HepG2 (cell line): Measurements from ENCODE around the gene TSKU. TPM values are rescaled to one million over a fixed set of nuclear protein-coding genes. Genes with fewer than 3 reads are reported as not detected.
A peak's percentile ranks its signal among the peaks of the same experiment; 100 is the strongest.

ENCODE experiments used
- AHR ChIP-seq: IDR thresholded peaks from 2 replicates; pipeline ENCODE4 v1.6.1; 2018; ENCODE audit warnings: missing genetic modification reagents, missing compliant biosample characterization
- ARNT ChIP-seq: fragments of 450-650 bp; IDR thresholded peaks from 2 replicates; pipeline ENCODE4 v1.6.1; 2017
- BHLHE40 ChIP-seq: IDR thresholded peaks from 2 replicates; pipeline ENCODE4 v1.6.1; 2011; ENCODE audit warnings: low read length, improper control_type of control experiment
- DNMT3B ChIP-seq: conservative IDR thresholded peaks from 2 replicates; pipeline ENCODE4 v1.6.1; 2016; ENCODE audit warnings: missing biosample characterization, control low read depth
- GPN1 ChIP-seq: sonication (generic); formaldehyde crosslinking; IDR thresholded peaks from 2 replicates; pipeline ENCODE4 v1.5.1; 2020; ENCODE audit warnings: missing genetic modification reagents, borderline replicate concordance
- HDAC2 ChIP-seq: sonication (generic); formaldehyde crosslinking; IDR thresholded peaks from 2 replicates; pipeline ENCODE4 v1.4.0; 2020; ENCODE audit warnings: missing genetic modification reagents
- HNF4A ChIP-seq: sonication (generic); formaldehyde crosslinking; IDR thresholded peaks from 2 replicates; pipeline ENCODE4 v1.4.0; 2020; ENCODE audit warnings: missing genetic modification reagents
- MATR3 ChIP-seq: sonication (generic); formaldehyde crosslinking; IDR thresholded peaks from 2 replicates; pipeline ENCODE4 v1.4.0; 2020; ENCODE audit warnings: missing genetic modification reagents
- MIER2 ChIP-seq: IDR thresholded peaks from 2 replicates; pipeline ENCODE4 v1.6.1; 2016; ENCODE audit warnings: missing biosample characterization, missing genetic modification reagents
- MIXL1 ChIP-seq: IDR thresholded peaks from 2 replicates; pipeline ENCODE4 v1.6.1; 2016
- MTERF4 ChIP-seq: sonication (generic); formaldehyde crosslinking; IDR thresholded peaks from 2 replicates; pipeline ENCODE4 v1.8.0; 2023; ENCODE audit warnings: mild to moderate bottlenecking, missing genetic modification reagents
- ONECUT2 ChIP-seq: sonication (generic); formaldehyde crosslinking; IDR thresholded peaks from 2 replicates; pipeline ENCODE4 v1.4.0; 2020; ENCODE audit warnings: missing genetic modification reagents
- PCBP1 ChIP-seq: fragments of 200-400 bp; formaldehyde crosslinking; IDR thresholded peaks from 2 replicates; pipeline ENCODE4 v1.6.1; 2017; ENCODE audit warnings: mild to moderate bottlenecking, low read depth, low read length, borderline replicate concordance
- PLRG1 ChIP-seq: fragments of 450-650 bp; conservative IDR thresholded peaks from 2 replicates; pipeline ENCODE4 v1.6.1; 2016
- RFX5 ChIP-seq: IDR thresholded peaks from 2 replicates; pipeline ENCODE4 v1.6.1; 2011; ENCODE audit warnings: low read depth, low read length, improper control_type of control experiment
- SAP130 ChIP-seq: IDR thresholded peaks from 2 replicates; pipeline ENCODE4 v1.6.1; 2016; ENCODE audit warnings: low read depth
- STAT5B ChIP-seq: sonication (generic); formaldehyde crosslinking; IDR thresholded peaks from 2 replicates; pipeline ENCODE4 v1.4.0; 2020; ENCODE audit warnings: missing genetic modification reagents
- TGIF2 ChIP-seq: IDR thresholded peaks from 2 replicates; pipeline ENCODE4 v1.6.1; 2016; ENCODE audit warnings: control low read depth, missing compliant biosample characterization
- TSC22D2 ChIP-seq: sonication (generic); formaldehyde crosslinking; IDR thresholded peaks from 2 replicates; pipeline ENCODE4 v1.5.1; 2020; ENCODE audit warnings: missing genetic modification reagents, mild to moderate bottlenecking, borderline replicate concordance
- ZBTB26 ChIP-seq: IDR thresholded peaks from 2 replicates; pipeline ENCODE4 v1.6.1; 2016; ENCODE audit warnings: missing compliant biosample characterization, missing genetic modification reagents, borderline replicate concordance
- ZC3H13 ChIP-seq: sonication (generic); formaldehyde crosslinking; IDR thresholded peaks from 2 replicates; pipeline ENCODE4 v1.8.1; 2023; ENCODE audit warnings: mild to moderate bottlenecking, missing genetic modification reagents, moderate library complexity
- ZNF256 ChIP-seq: sonication (generic); formaldehyde crosslinking; conservative IDR thresholded peaks from 2 replicates; pipeline ENCODE4 v1.4.0; 2020; ENCODE audit warnings: missing genetic modification reagents
- ZNF460 ChIP-seq: sonication (generic); formaldehyde crosslinking; IDR thresholded peaks from 2 replicates; pipeline ENCODE4 v1.5.1; 2020; ENCODE audit warnings: missing genetic modification reagents, mild to moderate bottlenecking, borderline replicate concordance
- ZNF530 ChIP-seq: sonication (generic); formaldehyde crosslinking; IDR thresholded peaks from 2 replicates; pipeline ENCODE4 v1.5.0; 2020; ENCODE audit warnings: low read depth, mild to moderate bottlenecking, missing genetic modification reagents
- ZNF672 ChIP-seq: sonication (generic); formaldehyde crosslinking; IDR thresholded peaks from 2 replicates; pipeline ENCODE4 v1.8.1; 2022; ENCODE audit warnings: missing genetic modification reagents
- ZNF879 ChIP-seq: sonication (generic); formaldehyde crosslinking; IDR thresholded peaks from 2 replicates; pipeline ENCODE4 v1.8.1; 2023; ENCODE audit warnings: missing genetic modification reagents
- ZSCAN21 ChIP-seq: sonication (generic); formaldehyde crosslinking; IDR thresholded peaks from 2 replicates; pipeline ENCODE4 v1.8.0; 2022; ENCODE audit warnings: mild to moderate bottlenecking, missing genetic modification reagents, moderate library complexity, borderline replicate concordance
- polyA plus RNA-seq, 8 experiments: library from polyadenylated mRNA; depleted of rRNA in 3 of 8; stranded (reverse) in 7 of 8; unstranded in 1 of 8; fragments of >200 nt; fragmentation: Illumina TruSeq in 4 of 8; extraction: Trizol in 4 of 8; gene quantifications; 2 replicates each; pipeline versions ENCODE4 v1.2.1 to v1.2.3, GENCODE V29; 2011 to 2016; ENCODE audit warnings: low read depth in 4 of 8, missing spikeins in 1 of 8, mixed read lengths in 1 of 8; ENCODE audit not compliant: insufficient read depth in 1 of 8
- total RNA-seq, 5 experiments: library from RNA; depleted of rRNA; stranded (reverse); fragments of >200 nt; fragmentation: Illumina TruSeq; extraction: Trizol; gene quantifications; 2 replicates each; pipeline ENCODE4 v1.2.3, GENCODE V29; 2016; ENCODE audit warnings: low read depth in 1 of 5
- TF ChIP-seq, protein P1 (sequence below): sonication (generic); formaldehyde crosslinking; IDR thresholded peaks from 2 replicates; pipeline ENCODE4 v1.9.0; 2022; ENCODE audit warnings: missing genetic modification reagents, mild to moderate bottlenecking, borderline replicate concordance
- TF ChIP-seq, protein P2 (sequence below): sonication (generic); formaldehyde crosslinking; IDR thresholded peaks from 2 replicates; pipeline ENCODE4 v1.8.1; 2023; ENCODE audit warnings: mild to moderate bottlenecking, inconsistent platforms, moderate library complexity, missing genetic modification reagents, borderline replicate concordance

The TSKU gene
- total and polyA plus RNA-seq, 2 of the 13 experiments (the other 11 are each of a cell fraction or from before 2014, with no cell fraction given) = 20.3 to 21.4 TPM

DNA sequence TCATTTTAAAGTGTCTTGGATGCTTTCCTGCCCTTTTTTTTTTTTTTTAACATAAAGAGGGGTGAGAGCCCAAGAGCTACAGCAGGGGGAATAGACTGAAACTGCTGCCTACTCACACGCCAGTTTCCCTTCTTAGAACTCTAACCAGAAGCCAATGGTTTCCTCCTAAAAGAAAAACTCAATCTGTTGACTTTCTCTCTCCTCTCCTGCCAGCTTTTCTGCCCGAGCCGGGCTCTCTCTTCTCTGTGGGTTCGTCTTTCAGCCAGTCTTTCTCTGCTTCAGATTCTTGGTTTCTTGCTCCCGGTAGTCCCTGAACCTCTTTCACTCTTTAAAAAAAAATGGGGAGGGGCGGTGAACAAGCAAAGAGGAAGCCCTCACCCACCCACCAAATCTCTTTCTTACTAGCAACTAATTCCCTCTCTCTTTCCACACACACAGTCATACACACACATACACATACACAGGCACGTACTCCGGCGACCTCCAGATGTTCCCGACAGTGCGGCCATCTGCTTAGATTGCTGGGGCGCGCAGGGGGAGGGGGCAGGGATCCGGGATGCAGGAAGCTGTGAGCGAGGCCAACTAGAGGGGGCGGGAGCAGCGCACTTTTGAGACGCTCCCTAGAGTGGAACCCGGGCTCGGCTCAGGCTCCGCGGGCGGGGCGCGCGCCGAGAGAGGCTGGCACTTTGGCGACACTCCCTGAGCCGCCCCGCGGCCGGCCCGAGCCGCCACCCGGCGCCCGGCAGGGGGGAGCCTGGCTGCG is 444 bp upstream of the TSKU start (continued):
- no peak for TF ChIP-seq TSC22D2 (CRISPR knock-in tag)
- TF ChIP-seq HDAC2 = peak; percentile 78; the same call in 1 of the 2 replicates
- no peak for TF ChIP-seq RFX5
- peak; percentile 77 for TF ChIP-seq ZC3H13 (CRISPR knock-in tag)
- 0 out of 2 replicates have a peak, but pooled peaks have one; percentile 48 for TF ChIP-seq MTERF4 (CRISPR knock-in tag)
- TF ChIP-seq STAT5B = no peak
- TF ChIP-seq GPN1 (CRISPR knock-in tag) = no peak
- TF ChIP-seq AHR = no peak
- no peak for TF ChIP-seq TGIF2 (CRISPR knock-in tag)
- TF ChIP-seq ZBTB26 = no peak
- no peak for TF ChIP-seq DNMT3B (CRISPR knock-in tag)
- TF ChIP-seq BHLHE40 = 0 out of 2 replicates have a peak, but pooled peaks have one; percentile 5
- TF ChIP-seq ZNF460 (CRISPR knock-in tag) = no peak; the same call in 1 of the 2 replicates
- TF ChIP-seq ZNF530 (CRISPR knock-in tag) = no peak
- TF ChIP-seq ZNF672 (CRISPR knock-in tag) = no peak
- no peak for TF ChIP-seq ARNT
- TF ChIP-seq ZNF256 (CRISPR knock-in tag) = no peak
- TF ChIP-seq, protein P1, sequence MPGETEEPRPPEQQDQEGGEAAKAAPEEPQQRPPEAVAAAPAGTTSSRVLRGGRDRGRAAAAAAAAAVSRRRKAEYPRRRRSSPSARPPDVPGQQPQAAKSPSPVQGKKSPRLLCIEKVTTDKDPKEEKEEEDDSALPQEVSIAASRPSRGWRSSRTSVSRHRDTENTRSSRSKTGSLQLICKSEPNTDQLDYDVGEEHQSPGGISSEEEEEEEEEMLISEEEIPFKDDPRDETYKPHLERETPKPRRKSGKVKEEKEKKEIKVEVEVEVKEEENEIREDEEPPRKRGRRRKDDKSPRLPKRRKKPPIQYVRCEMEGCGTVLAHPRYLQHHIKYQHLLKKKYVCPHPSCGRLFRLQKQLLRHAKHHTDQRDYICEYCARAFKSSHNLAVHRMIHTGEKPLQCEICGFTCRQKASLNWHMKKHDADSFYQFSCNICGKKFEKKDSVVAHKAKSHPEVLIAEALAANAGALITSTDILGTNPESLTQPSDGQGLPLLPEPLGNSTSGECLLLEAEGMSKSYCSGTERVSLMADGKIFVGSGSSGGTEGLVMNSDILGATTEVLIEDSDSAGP (CRISPR knock-in tag) = no peak; the same call in 1 of the 2 replicates
- 0 out of 2 replicates have a peak, but pooled peaks have one; percentile 26 for TF ChIP-seq HNF4A (CRISPR knock-in tag)
- no peak for TF ChIP-seq ZNF879 (CRISPR knock-in tag)
- no peak for TF ChIP-seq ONECUT2 (CRISPR knock-in tag)
- TF ChIP-seq PCBP1 = no peak
- TF ChIP-seq MIXL1 = 0 out of 2 replicates have a peak, but pooled peaks have one; percentile 15
- TF ChIP-seq MIER2 (CRISPR knock-in tag) = peak; percentile 44; the same call in 1 of the 2 replicates
- TF ChIP-seq PLRG1 = no peak
- TF ChIP-seq ZSCAN21 (CRISPR knock-in tag) = no peak
- TF ChIP-seq, protein P2, sequence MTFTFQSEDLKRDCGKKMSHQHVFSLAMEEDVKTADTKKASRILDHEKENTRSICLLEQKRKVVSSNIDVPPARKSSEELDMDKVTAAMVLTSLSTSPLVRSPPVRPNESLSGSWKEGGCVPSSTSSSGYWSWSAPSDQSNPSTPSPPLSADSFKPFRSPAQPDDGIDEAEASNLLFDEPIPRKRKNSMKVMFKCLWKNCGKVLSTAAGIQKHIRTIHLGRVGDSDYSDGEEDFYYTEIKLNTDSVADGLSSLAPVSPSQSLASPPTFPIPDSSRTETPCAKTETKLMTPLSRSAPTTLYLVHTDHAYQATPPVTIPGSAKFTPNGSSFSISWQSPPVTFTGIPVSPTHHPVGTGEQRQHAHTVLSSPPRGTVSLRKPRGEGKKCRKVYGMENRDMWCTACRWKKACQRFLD (CRISPR knock-in tag) = no peak
- no peak for TF ChIP-seq MATR3 (CRISPR knock-in tag)
- TF ChIP-seq SAP130 (CRISPR knock-in tag) = peak; percentile 74
